GM12878 (cell line): ENCODE results near the gene SLC47A2. TPM values are rescaled to one million over a fixed set of nuclear protein-coding genes. Genes with fewer than 3 reads are reported as not detected.

Experiments
- ATAC-seq: fragments of 200-7000 bp; cut with Tn5 transposase; 3 replicates; pipeline ENCODE4 v1.9.1; 2020; ENCODE audit warnings: mild to moderate bottlenecking, moderate library complexity
- BruUV-seq: library from RNA; stranded (reverse); fragments of 400-500 nt; replicated peaks from 2 replicates; lab custom pipeline; 2021; lab: Mats Ljungman, UMichigan
- CTCF ChIA-PET: fragments of 300-600 bp; sonication (Branson Sonifier 250); formaldehyde crosslinking; extraction: SDS; loops from one replicate; lab custom pipeline; 2021; ENCODE audit warnings: inconsistent platforms; lab: Yijun Ruan, JAX
- POLR2A ChIA-PET: fragments of 350-600 bp; formaldehyde crosslinking; extraction: SDS; loops from one replicate; lab custom pipeline; 2021; ENCODE audit warnings: inconsistent platforms; lab: Charles Lee
- RAD21 ChIA-PET: fragments of 300-600 bp; sonication (Branson Sonifier 250); formaldehyde crosslinking; loops from one replicate; lab custom pipeline; 2023; ENCODE audit warnings: antibody characterized with exemption; ENCODE audit not compliant: unreplicated experiment; lab: Charles Lee
- SMC1A ChIA-PET: fragments of 300-600 bp; sonication (Branson Sonifier 250); formaldehyde crosslinking; loops from one replicate; lab custom pipeline; 2023; ENCODE audit not compliant: unreplicated experiment, uncharacterized antibody; lab: Charles Lee
- DNase-seq: peaks from one replicate; pipeline ENCODE4 v3.0.0-alpha.2; 2011; ENCODE audit warnings: low read depth, low spot score
- FAIRE-seq: peaks from 3 replicates; lab custom pipeline; 2011; peaks lifted over from hg19 to GRCh38; lab: Jason Lieb, UNC
- H2AFZ ChIP-seq: 2 replicates; pipeline ENCODE4 v1.6.0; 2011; ENCODE audit warnings: low read depth, low read length, control low read depth; ENCODE audit not compliant: control insufficient read depth
- H3K27ac ChIP-seq: 2 replicates; pipeline ENCODE4 v1.5.1; 2011; ENCODE audit warnings: control low read depth; ENCODE audit not compliant: control insufficient read depth, insufficient read depth
- H3K27me3 ChIP-seq, 2 experiments: replicated peaks in 1 of 2; 2 replicates each; pipeline versions ENCODE4 v1.6.0 to v1.6.1; 2011; ENCODE audit warnings: low read length in 1 of 2; ENCODE audit not compliant: control insufficient read depth in 2 of 2, insufficient read depth in 2 of 2
- H3K36me3 ChIP-seq, 2 experiments: 2 replicates each; pipeline ENCODE4 v1.5.1; 2011; ENCODE audit warnings: low read length in 1 of 2; ENCODE audit not compliant: control insufficient read depth in 2 of 2, insufficient read depth in 2 of 2
- H3K4me1 ChIP-seq: 2 replicates; pipeline ENCODE4 v1.6.1; 2011; ENCODE audit warnings: mild to moderate bottlenecking, low read length, moderate library complexity, mixed read lengths; ENCODE audit not compliant: control insufficient read depth, insufficient read depth
- H3K4me2 ChIP-seq: 2 replicates; pipeline ENCODE4 v1.6.0; 2011; ENCODE audit warnings: control low read depth; ENCODE audit not compliant: control insufficient read depth, insufficient read depth
- H3K4me3 ChIP-seq: fragments of 200-600 bp; sonication (generic); 2 replicates; pipeline ENCODE4 v1.5.1; 2016
- H3K79me2 ChIP-seq: 2 replicates; pipeline ENCODE4 v1.6.0; 2011; ENCODE audit warnings: low read length; ENCODE audit not compliant: control insufficient read depth, insufficient read depth
- H3K9ac ChIP-seq: 2 replicates; pipeline ENCODE4 v1.8.0; 2011; ENCODE audit warnings: low read length, control low read depth, mixed read lengths; ENCODE audit not compliant: control insufficient read depth, insufficient read depth
- H3K9me3 ChIP-seq: replicated peaks from 3 replicates; pipeline ENCODE4 v1.5.1; 2011; ENCODE audit warnings: mild to moderate bottlenecking, low read length; ENCODE audit not compliant: control insufficient read depth, insufficient read depth
- H4K20me1 ChIP-seq: 2 replicates; pipeline ENCODE4 v1.6.0; 2011; ENCODE audit not compliant: control insufficient read depth, insufficient read depth
- MTA2 ChIP-seq: fragments of 450-650 bp; IDR thresholded peaks from 2 replicates; pipeline ENCODE4 v1.6.1; 2016; ENCODE audit warnings: low read depth, mild to moderate bottlenecking, moderate library complexity
- TCF3 ChIP-seq: IDR thresholded peaks from 2 replicates; pipeline ENCODE4 v1.6.1; 2012; ENCODE audit warnings: low read depth, mild to moderate bottlenecking, low read length, borderline replicate concordance; ENCODE audit not compliant: insufficient read depth
- WGBS: methylation state at CpG from one replicate; pipeline ENCODE4 v1.1.6; 2016; ENCODE audit warnings: low lambda C conversion rate; ENCODE audit not compliant: insufficient replicate concordance, insufficient coverage; ENCODE audit errors: missing lambda C conversion rate; 5-methylcytosine and 5-hydroxymethylcytosine counted together
- in situ Hi-C: fragments of 300-500 bp; cut with MboI; formaldehyde crosslinking; loops from 9 replicates; pipeline ENCODE4 v1.14.3; 2018; ENCODE audit warnings: mixed read lengths
- intact Hi-C: fragments of 100-400 bp; cut with micrococcal nuclease; formaldehyde crosslinking; loops from one replicate; pipeline ENCODE4 v1.14.2; 2022; ENCODE audit not compliant: unreplicated experiment
- polyA plus RNA-seq, 11 experiments: library from polyadenylated mRNA; depleted of rRNA in 4 of 11; unstranded in 6 of 11; stranded (reverse) in 5 of 11; fragments of >200 nt; fragmentation: Nextera tagmentation in 4 of 11; fragmentation: Illumina TruSeq in 1 of 11; extraction: Ambion mirVana in 4 of 11; extraction: Trizol in 1 of 11; gene quantifications; 1 replicate in 1 of 11; 2 replicates in 10 of 11; pipeline versions ENCODE4 v1.2.1 to v1.2.3, GENCODE V29; 2011 to 2016; ENCODE audit warnings: inconsistent platforms in 2 of 11, missing spikeins in 2 of 11, low read depth in 1 of 11
- total RNA-seq, 4 experiments: library from RNA; depleted of rRNA in 3 of 4; stranded (reverse); fragments of >200 nt in 3 of 4; fragmentation: Illumina TruSeq in 1 of 4; extraction: Trizol in 1 of 4; gene quantifications; 2 replicates each; pipeline versions ENCODE4 v1.2.1 to v1.2.3, GENCODE V29; 2013 to 2021
- TF ChIP-seq, protein P1 (sequence below): IDR thresholded peaks from 2 replicates; pipeline ENCODE4 v1.6.1; 2011; ENCODE audit warnings: borderline replicate concordance, low read depth, mild to moderate bottlenecking, moderate library complexity, low read length; ENCODE audit not compliant: insufficient read depth, poor library complexity, severe bottlenecking
- TF ChIP-seq, protein P2 (sequence below): IDR thresholded peaks from 2 replicates; pipeline ENCODE4 v1.6.1; 2012; ENCODE audit warnings: low read length, inconsistent platforms
- TF ChIP-seq, protein P3 (sequence below): IDR thresholded peaks from 2 replicates; pipeline ENCODE4 v1.6.1; 2011; ENCODE audit warnings: mild to moderate bottlenecking, low read depth, low read length, moderate library complexity; ENCODE audit not compliant: insufficient replicate concordance

SLC47A2 gene
- total and polyA plus RNA-seq, 10 of the 15 experiments (the other 5 are each of a cell fraction or from before 2014, with no cell fraction given): not detected

DNA sequence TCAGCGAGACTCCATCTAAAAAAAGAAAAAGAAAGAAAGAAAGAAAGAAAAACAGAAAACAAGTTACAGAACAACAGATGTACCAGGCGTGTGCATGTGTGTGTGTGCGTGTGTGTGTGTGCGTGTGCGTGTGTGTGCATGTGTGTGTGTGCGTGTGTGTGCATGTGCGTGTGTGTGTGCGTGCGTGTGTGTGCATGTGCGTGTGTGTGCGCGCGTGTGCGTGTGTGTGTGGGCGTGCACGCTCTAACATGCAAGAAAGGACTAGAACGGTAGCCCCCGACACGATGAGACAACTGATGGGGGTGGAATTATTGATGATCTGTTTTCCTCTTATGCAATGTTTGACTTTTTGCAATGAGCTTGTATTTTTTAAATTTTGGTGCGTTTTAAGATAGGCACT lies 30.1 kb upstream of the SLC47A2 start:
- intact Hi-C loops (no loop called here), in situ Hi-C loops (no loop called here)
- ChIA-PET CTCF (interaction anchor here (0.7 kb wide), 1 partner anchor 11 kb away, joined by 3 read pairs; no protein-coding TSS in a partner anchor), SMC1A (no interaction called here), RAD21 (no interaction called here), POLR2A (no interaction called here)
- Histone ChIP-seq H3K4me1 (peaks cover 14% of the 10 kb centered on the region), H2AFZ (no peak overlapping the region), H3K27ac (no peak overlapping the region), H3K9me3 (no peaks in the 10 kb centered on the region), H3K27me3 (no peaks in the 10 kb centered on the region), H3K36me3 (no peaks in the 10 kb centered on the region), H3K79me2 (no peaks in the 10 kb centered on the region), H3K4me3 (no peak overlapping the region), H4K20me1 (no peaks in the 10 kb centered on the region), H3K9ac (no peak overlapping the region), H3K4me2 (no peak overlapping the region)
- BruUV-seq: no TSS peak
- no peak for DNase-seq
- ATAC-seq: no peak
- FAIRE-seq: no peak
- TF ChIP-seq, protein P1, sequence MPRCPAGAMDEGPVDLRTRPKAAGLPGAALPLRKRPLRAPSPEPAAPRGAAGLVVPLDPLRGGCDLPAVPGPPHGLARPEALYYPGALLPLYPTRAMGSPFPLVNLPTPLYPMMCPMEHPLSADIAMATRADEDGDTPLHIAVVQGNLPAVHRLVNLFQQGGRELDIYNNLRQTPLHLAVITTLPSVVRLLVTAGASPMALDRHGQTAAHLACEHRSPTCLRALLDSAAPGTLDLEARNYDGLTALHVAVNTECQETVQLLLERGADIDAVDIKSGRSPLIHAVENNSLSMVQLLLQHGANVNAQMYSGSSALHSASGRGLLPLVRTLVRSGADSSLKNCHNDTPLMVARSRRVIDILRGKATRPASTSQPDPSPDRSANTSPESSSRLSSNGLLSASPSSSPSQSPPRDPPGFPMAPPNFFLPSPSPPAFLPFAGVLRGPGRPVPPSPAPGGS: peak; percentile 98
- TF ChIP-seq, protein P2, sequence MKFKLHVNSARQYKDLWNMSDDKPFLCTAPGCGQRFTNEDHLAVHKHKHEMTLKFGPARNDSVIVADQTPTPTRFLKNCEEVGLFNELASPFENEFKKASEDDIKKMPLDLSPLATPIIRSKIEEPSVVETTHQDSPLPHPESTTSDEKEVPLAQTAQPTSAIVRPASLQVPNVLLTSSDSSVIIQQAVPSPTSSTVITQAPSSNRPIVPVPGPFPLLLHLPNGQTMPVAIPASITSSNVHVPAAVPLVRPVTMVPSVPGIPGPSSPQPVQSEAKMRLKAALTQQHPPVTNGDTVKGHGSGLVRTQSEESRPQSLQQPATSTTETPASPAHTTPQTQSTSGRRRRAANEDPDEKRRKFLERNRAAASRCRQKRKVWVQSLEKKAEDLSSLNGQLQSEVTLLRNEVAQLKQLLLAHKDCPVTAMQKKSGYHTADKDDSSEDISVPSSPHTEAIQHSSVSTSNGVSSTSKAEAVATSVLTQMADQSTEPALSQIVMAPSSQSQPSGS: no peak
- peak; percentile 73 for TF ChIP-seq TCF3
- TF ChIP-seq, protein P3, sequence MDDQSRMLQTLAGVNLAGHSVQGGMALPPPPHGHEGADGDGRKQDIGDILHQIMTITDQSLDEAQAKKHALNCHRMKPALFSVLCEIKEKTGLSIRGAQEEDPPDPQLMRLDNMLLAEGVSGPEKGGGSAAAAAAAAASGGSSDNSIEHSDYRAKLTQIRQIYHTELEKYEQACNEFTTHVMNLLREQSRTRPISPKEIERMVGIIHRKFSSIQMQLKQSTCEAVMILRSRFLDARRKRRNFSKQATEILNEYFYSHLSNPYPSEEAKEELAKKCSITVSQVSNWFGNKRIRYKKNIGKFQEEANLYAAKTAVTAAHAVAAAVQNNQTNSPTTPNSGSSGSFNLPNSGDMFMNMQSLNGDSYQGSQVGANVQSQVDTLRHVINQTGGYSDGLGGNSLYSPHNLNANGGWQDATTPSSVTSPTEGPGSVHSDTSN: peak; percentile 38
- TF ChIP-seq MTA2: no peak
- 81% methylated on average over 14 of the region's 20 CpGs for WGBS
